Measurements from ENCODE around the gene PNMA6E.
"Not testable (repeated sequence)": the region's sequence is repeated elsewhere in the genome, so short reads cannot be mapped to it uniquely, and the experiment has no call there.

PNMA6E gene

GRCh38 chrX:153407736-153408135 is 6.6 kb upstream of the PNMA6E start:
- DNase-seq, result no peak

DNA sequence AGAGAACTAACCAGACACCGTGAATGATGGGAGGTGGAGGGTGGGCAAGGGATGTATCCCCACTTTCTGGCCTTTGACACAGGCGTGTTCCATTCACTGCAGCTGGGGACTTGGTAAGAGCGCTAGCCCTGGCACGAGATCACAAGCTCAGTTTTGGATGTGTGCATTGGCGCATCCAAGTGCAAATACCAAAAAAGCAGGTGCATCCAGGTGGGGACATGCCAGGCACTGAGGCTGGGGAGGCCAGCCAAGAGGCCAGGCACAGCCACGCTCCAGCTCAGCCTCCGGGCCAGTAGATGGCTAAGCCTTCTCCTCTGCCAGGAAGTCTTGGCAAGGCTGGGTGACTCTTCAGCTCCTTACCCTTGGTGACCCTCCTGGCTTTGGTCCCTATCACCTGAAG is 5.8 kb upstream of the PNMA6E start:
- no peak for DNase-seq

GRCh38 chrX:153406011-153406410 is 4.9 kb upstream of the PNMA6E start:
- no peak for DNase-seq

- no peak for DNase-seq
Observed at GRCh38 chrX:153405426-153405825, 4.3 kb upstream of the PNMA6E start.

DNA sequence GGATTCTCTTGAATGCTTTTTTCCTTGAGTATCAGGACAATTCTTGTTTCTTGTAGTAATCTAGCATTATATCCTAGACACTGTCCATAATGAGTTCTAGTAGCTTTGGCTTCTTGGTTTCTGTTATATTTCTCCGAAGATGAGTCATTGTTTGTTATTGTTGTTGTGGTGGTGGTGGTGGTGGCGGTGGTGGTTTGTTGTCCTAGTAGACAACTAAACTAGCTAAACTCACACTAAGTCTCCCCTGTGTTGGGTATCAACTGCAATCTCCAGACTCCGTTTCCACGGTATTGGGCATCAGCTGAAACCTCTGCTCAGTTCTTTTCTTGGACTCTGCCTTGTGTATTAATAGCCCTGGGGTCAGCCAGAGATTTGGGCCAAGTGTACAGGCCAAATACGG is 3.2 kb upstream of the PNMA6E start:
- not testable (repeated sequence) for DNase-seq

- DNase-seq, result peak; percentile 48
Observed at GRCh38 chrX:153400146-153401132, 711 bp downstream of the PNMA6E start.

- no peak for DNase-seq
Observed at GRCh38 chrX:153398275-153398960, 2.7 kb downstream of the PNMA6E start.

DNA sequence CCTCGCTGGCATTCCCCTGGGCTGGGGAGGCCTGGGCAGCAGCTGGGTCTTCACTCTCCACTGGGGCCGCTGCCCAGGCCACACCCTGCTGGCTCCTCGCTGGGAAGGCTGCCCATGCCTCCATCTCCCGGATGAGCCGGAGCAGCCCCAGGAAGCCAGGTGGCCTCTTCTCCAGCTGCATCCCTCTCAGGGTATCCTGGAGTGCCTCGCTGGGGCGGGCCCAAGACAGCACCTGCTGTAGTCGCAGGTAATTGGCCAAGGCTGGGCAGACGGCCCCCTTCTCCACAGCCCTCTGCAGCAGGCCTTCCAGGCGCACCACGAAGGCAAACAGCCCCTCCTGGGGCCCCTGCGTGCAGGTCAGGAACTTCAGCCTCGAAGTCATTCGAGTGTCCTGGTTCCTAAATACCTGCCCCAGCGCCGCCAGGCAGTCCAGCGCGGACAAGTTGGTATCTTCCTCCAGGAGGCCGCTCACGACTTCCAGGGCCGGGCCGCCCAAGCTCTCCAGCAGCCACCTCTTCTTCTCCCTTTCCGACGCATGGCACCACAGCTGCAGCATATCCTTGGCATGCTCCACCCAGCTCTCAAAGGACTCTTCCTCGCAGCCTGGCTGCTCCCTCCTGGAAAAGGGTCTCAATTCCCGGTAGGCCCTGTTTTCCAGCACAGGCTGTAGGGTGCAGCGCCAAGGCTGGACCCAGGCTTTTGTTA is 3.7 kb downstream of the PNMA6E start:
- no peak for DNase-seq

DNA sequence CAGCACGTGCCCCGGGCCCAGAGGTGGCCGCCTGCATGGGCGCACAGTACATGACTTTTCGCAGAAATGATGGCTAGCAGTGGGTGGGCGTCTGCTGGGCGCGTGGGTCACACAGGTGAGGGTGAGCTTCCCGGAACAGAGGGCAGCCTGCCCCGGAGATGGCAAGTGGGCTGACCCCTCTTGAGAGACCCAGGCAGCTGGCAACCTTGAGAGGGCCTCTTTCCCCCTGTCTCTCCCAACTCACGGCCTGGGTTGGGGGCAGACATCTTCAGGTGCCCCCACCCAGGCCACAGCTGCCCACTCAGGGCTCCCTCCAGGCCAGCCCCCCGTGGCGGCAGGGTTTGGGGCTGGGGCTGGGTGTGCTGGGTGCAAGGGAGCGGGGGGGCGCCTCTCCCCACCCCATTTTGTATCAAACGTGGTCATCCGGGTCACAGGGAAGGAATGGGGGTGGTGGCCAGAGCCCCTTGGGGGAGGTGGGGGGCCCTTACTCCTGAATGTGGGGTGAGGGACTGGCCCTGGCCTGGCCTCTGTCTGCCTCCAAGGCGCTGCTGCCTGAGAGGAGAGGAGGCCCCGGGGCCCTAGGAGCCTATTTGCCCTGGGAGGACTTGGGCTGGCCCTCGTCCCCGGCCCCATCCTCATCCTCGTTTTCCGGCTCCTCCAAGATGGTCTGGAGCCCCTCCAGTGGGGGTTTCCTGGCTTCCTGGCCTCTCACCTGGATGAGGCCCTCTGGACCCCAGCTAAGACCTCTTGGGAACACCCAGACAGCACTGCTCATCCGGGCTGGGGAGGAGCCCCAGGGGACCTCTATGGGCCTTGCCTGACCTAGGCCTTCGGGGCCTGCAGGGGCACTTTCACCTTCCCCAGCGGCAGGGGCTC is 4.6 kb downstream of the PNMA6E start:
- DNase-seq, result no peak

- DNase-seq, result no peak
Observed at GRCh38 chrX:153395613-153396319, 5.4 kb downstream of the PNMA6E start.

GRCh38 chrX:153394612-153395011 is 6.5 kb downstream of the PNMA6E start:
- DNase-seq, result no peak

GRCh38 chrX:153392642-153393321 is 8.4 kb downstream of the PNMA6E start:
- no peak for DNase-seq

- DNase-seq, result not testable (repeated sequence)
Observed at GRCh38 chrX:153389460-153389768, 11.7 kb downstream of the PNMA6E start.

GRCh38 chrX:153388722-153389459 is 12.3 kb downstream of the PNMA6E start:
- no peak for DNase-seq

- no peak for DNase-seq
Observed at GRCh38 chrX:153387987-153388721, 13.0 kb downstream of the PNMA6E start.

GRCh38 chrX:153387345-153387744 is 13.8 kb downstream of the PNMA6E start:
- DNase-seq, result no peak

DNA sequence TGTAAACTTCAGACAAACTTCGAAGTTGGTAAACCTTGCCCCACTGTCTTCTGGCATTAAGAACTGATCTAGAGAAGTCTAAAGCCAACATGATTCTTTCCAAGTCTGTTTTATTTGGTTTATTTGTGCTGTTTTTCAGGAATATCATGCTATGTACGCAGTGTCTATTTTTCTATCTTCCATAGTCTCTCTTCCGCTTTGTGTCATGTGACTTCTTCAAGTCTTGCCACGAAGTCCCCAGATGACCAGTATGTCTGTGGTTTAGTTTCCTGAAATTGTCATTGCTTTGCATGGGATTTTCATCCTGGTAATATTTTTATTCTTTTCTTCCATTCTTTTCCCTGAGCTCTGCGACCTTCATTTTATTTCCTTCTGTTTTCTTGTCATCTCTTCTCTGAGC is 15.1 kb downstream of the PNMA6E start:
- no peak for DNase-seq

GRCh38 chrX:153384973-153385372 is 16.2 kb downstream of the PNMA6E start:
- not testable (repeated sequence) for DNase-seq

GRCh38 chrX:153384390-153384789 is 16.8 kb downstream of the PNMA6E start:
- no peak for DNase-seq
